GM10266 (cell line): Measurements from ENCODE around the gene IFITM5.

Source experiments
- DNase-seq: peaks from one replicate; pipeline ENCODE4 v3.0.0; 2012; ENCODE audit errors: extremely low spot score
- TF ChIP-seq, protein P1 (sequence below): IDR thresholded peaks from 2 replicates; pipeline ENCODE4 v1.5.1; 2012; ENCODE audit warnings: mild to moderate bottlenecking, low read depth; ENCODE audit not compliant: control insufficient read depth, insufficient read depth; ENCODE audit errors: missing control alignments

IFITM5 gene

DNA sequence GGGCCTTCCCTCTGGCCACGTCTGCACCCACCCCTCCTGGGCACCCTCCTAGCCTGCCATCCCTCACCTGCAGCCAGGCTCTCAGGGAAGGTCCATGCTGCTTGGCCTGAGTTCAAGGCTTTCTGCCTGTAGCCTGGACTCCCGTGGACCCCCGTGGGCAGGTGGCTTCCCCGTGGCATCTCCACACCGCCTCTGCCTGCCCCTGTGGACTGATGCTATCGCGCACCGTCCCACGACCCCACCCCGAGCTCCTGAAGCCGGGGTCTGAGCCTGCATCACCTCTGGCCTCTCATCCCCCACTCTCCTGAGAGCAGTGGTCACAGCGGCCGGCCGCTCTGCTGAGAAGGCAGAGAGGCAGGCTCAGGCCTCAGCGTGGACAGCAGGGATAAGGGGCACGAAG is 4.5 kb downstream of the IFITM5 start:
- DNase-seq, result no peak
- TF ChIP-seq, protein P1, sequence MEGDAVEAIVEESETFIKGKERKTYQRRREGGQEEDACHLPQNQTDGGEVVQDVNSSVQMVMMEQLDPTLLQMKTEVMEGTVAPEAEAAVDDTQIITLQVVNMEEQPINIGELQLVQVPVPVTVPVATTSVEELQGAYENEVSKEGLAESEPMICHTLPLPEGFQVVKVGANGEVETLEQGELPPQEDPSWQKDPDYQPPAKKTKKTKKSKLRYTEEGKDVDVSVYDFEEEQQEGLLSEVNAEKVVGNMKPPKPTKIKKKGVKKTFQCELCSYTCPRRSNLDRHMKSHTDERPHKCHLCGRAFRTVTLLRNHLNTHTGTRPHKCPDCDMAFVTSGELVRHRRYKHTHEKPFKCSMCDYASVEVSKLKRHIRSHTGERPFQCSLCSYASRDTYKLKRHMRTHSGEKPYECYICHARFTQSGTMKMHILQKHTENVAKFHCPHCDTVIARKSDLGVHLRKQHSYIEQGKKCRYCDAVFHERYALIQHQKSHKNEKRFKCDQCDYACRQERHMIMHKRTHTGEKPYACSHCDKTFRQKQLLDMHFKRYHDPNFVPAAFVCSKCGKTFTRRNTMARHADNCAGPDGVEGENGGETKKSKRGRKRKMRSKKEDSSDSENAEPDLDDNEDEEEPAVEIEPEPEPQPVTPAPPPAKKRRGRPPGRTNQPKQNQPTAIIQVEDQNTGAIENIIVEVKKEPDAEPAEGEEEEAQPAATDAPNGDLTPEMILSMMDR, result no peak

DNA sequence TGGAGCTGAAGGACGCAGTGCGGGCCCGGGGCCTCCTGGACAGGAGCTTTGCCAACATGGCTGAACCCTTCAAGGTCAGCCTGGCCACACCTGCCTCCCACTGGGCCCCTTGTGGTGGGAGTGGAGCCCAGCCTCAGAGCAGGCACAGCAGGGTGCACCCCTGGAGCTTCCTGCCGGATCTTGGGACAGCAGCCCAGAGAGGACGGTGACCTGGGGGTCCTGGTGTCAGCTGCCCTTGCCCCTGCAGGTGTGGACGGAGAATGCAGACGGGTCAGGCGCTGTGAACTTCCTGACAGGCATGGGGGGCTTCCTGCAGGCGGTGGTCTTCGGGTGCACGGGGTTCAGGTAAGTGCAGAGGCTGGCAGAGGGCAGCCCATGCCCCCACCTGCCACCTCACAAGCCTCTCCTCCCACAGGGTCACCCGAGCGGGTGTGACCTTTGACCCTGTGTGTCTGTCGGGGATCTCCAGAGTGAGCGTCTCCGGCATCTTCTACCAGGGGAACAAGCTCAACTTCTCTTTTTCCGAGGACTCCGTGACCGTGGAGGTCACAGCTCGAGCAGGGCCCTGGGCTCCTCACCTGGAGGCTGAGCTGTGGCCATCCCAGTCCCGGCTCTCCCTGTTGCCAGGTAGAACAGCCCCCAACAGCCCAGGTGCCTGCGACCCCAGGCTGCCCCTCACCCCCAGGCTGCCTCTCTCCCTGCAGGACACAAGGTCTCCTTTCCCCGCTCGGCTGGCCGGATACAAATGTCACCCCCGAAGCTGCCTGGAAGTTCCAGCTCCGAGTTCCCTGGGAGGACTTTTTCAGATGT is 5.3 kb downstream of the IFITM5 start:
- DNase-seq, result no peak
- TF ChIP-seq, protein P1, result no peak

DNA sequence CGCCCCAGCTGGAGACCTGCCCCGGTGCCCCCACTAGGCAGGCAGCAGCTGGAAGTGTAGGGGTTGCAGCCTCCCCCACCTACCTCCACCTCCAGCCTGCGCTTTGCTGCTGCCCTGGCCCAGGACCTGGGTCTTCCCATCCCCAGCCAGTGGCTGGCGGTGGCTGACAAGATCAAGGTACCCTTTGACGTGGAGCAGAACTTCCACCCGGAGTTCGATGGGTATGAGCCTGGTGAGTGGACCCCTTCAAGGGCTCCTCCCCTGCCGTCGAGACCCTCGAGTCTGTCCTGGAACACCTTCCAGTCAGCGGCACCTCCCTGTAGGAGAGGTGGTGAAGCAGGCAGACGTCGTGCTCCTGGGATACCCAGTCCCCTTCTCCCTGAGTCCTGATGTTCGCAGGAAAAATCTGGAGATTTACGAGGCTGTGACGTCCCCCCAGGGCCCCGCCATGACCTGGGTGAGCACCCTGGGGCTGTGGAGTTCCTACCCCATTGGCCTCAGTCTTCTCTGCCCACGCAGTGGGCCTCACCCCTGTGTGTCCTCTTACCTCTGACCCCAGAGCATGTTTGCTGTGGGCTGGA is 6.0 kb downstream of the IFITM5 start:
- DNase-seq, result no peak
- TF ChIP-seq, protein P1, result no peak

DNA sequence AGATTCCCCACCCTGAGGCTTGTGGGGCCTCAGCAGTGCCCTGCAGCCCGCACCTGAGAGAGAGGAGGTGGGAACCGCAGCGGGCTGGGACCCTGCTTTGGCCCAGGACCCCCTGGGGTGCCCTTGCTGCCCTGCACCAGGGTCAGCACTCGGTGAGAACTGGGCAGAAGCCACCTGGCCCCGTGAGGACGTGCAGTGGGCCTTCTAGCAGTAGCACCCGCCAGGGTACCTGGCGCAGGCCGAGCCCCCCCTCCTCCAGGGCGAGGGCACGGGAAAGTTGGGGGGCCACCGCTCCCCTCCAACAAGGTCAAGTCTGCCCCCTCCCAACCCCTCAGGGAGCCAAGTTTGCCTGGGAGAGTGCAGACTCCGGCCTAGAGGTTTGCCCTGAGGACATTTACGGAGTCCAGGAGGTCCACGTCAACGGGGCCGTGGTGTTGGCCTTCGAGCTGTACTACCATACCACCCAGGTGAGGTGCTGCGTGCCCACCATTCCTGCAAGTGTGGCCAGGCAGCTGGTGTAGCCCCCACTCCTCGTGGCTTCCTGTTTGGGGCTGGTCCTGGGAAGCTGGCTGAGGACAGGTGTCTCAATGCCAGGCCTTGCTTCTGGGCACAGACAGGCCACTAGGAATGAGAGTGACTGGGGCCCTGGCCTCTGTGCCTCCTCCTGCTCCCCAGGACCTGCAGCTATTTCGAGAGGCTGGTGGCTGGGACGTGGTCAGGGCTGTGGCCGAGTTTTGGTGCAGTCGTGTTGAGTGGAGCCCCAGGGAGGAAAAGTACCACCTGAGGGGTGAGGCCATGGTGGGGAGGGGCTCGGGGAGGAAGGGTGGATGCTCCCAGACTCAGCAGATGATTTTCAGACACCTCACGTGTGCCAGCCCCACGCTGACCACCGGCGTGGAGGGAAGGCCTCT is 6.9 kb downstream of the IFITM5 start:
- DNase-seq, result no peak
- TF ChIP-seq, protein P1, result no peak

DNA sequence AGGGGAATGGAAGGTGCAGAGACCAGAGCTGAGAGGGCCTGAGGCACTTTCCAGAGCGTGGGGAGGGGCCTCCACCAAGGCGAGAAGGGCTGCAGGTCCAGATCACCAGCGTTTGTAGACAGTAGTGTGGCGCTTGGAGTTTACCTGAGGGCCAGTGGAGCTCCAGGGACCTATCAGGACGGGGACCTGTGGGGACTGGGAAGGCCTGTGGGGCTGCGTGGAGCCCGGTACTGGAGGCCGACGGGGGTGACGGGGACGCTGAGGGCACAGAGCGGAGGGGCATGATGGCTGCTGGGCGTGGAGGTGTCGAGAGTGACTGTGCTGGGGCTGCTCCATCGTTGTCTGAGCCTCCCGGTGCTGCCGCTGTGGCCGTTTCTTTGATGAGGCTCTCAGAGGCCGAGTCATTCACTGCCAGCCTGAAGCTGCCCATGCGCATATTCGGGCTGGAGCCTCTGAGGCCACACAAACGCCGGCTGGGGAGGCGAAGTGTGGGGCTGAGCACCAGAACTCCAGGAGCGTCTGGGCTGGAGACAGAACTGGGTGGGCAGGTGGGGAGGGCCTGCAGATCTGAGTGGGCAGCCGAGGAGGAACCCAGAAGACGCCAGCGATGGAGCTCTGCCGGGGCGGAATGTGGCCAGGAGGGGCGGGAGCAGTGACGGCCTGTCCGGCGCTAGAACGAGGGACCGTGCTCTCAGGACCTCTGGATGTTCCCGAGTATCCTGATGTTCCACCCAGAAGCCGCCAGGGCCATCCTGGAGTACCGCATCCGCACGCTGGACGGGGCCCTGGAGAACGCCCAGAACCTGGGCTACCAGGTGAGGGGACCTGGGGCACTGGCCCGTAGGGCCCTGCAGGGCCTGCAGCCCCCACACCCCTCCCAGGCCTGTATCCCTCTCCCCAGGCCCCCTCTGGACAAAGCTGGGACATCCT is 7.8 kb downstream of the IFITM5 start:
- DNase-seq, result no peak
- TF ChIP-seq, protein P1, result no peak

DNA sequence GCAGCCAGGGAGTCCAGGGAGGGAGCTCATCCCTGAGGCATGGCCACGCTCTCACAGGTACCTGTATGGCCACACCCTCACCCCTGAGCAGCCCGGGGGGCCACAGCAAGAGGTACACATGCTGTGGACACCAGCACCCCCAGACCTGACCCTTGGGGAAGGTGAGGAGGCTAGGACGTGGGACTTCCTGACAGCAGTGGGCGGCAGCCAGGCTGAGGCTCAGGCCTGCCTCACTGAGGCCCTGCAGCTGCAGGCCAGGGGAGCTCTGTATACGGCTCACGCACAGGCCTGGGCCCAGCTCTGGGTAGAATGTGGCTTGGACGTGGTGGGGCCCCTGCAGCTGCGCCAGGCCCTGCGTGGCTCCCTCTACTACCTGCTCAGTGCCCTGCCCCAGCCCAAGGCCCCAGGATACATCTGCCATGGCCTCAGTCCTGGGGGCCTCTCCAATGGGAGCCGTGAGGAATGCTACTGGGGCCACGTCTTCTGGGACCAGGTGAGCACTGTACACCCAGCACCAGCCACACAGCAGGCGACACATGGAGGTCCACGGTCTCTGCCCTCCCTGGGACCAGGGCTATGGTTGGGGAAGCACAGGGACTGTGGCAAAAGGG is 8.6 kb downstream of the IFITM5 start:
- DNase-seq, result no peak
- TF ChIP-seq, protein P1, result no peak
